Measurements from ENCODE around the gene PRSS21. TPM values are rescaled to one million over a fixed set of nuclear protein-coding genes. Genes with fewer than 3 reads are reported as not detected.

Gene PRSS21
- total and polyA plus RNA-seq, 10 of the 15 experiments (the other 5 are each of a cell fraction or from before 2014, with no cell fraction given): 5.3 to 73.4 (median 40.1) TPM; not detected in 1

DNA sequence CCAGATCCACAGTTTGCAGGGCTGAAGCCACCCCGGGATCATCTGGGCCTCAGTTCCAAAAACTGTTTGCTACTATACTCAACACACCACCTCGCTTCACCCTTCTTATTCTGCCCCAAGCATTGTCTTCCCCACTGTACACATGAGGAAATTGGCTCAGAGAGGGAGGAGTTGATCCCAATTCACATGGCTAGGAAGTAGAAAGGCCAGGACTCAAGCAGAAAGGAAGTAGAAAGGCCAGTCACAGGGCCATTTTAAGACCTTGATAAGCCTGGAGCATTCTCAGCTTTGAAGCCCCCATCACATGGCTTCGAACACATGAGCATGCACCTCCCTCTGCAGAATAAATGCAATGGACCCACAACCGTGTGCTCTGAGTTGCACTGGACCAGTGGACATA is 48.6 kb downstream of the PRSS21 start:
- ATAC-seq (no peak), DNase-seq (ENCODE audit: low read depth, low spot score) (no peak), FAIRE-seq (no peak)
- H3K27me3 ChIP-seq (replicated peaks in 1 of 2; ENCODE audit: control insufficient read depth in 2 of 2, insufficient read depth in 2 of 2, low read length in 1 of 2): no peaks in the 10 kb centered on the region; a peak in 1 of 4 replicates
- CTCF ChIA-PET: interaction anchor here (1.5 kb wide), 1 partner anchor 26 kb away, joined by 3 read pairs; no protein-coding TSS in a partner anchor
- H3K27ac ChIP-seq (ENCODE audit: control insufficient read depth, insufficient read depth): no peak overlapping the region
- H3K79me2 ChIP-seq (ENCODE audit: control insufficient read depth, insufficient read depth, low read length): no peaks in the 10 kb centered on the region
- peaks cover 4% of the 10 kb centered on the region for H3K4me1 ChIP-seq (ENCODE audit: control insufficient read depth, insufficient read depth, low read length)
- H3K4me2 ChIP-seq (ENCODE audit: control insufficient read depth, insufficient read depth): no peak overlapping the region
- H3K36me3 ChIP-seq (ENCODE audit: control insufficient read depth in 2 of 2, insufficient read depth in 2 of 2, low read length in 1 of 2): no peaks in the 10 kb centered on the region
- POLR2A ChIA-PET: interaction anchor here (0.9 kb wide), 1 partner anchor 17 kb away, joined by 3 read pairs; the partner anchor contains the start of gene FLYWCH2
- no peak overlapping the region for H2AFZ ChIP-seq (ENCODE audit: control insufficient read depth, low read depth, low read length)
- intact Hi-C loops (cut with micrococcal nuclease; ENCODE audit: unreplicated experiment): loop anchor here (10.0 kb wide), 1 partner anchor 141 kb away; the partner anchor contains the start of gene PRSS27
- H3K9ac ChIP-seq (ENCODE audit: control insufficient read depth, insufficient read depth, low read length): no peak overlapping the region
- no peak overlapping the region for H3K4me3 ChIP-seq
- RAD21 ChIA-PET (ENCODE audit: unreplicated experiment): no interaction called here
- SMC1A ChIA-PET (ENCODE audit: uncharacterized antibody, unreplicated experiment): interaction anchor here (1.0 kb wide), 1 partner anchor 9 kb away, joined by 3 read pairs; no protein-coding TSS in a partner anchor
- BruUV-seq (replicated peaks): no TSS peak
- no peaks in the 10 kb centered on the region for H3K9me3 ChIP-seq (replicated peaks; ENCODE audit: control insufficient read depth, insufficient read depth, low read length)
- in situ Hi-C loops (cut with MboI): no loop called here
- TF ChIP-seq BCL11A (IDR thresholded peaks at IDR 0.05; ENCODE audit: low read depth, low read length) (no peak), TCF3 (IDR thresholded peaks at IDR 0.05; ENCODE audit: borderline replicate concordance, insufficient read depth, low read depth, low read length) (no peak), NRF1 (conservative IDR thresholded peaks at IDR 0.05; ENCODE audit: low read depth, low read length) (no peak), CREM (IDR thresholded peaks at IDR 0.05; ENCODE audit: low read depth) (no peak), ATF7 (IDR thresholded peaks at IDR 0.05; ENCODE audit: low read depth) (no peak), MTA2 (IDR thresholded peaks at IDR 0.05; ENCODE audit: low read depth) (no peak), HCFC1 (IDR thresholded peaks at IDR 0.05; ENCODE audit: low read length) (no peak)
- TF ChIP-seq, protein P1, sequence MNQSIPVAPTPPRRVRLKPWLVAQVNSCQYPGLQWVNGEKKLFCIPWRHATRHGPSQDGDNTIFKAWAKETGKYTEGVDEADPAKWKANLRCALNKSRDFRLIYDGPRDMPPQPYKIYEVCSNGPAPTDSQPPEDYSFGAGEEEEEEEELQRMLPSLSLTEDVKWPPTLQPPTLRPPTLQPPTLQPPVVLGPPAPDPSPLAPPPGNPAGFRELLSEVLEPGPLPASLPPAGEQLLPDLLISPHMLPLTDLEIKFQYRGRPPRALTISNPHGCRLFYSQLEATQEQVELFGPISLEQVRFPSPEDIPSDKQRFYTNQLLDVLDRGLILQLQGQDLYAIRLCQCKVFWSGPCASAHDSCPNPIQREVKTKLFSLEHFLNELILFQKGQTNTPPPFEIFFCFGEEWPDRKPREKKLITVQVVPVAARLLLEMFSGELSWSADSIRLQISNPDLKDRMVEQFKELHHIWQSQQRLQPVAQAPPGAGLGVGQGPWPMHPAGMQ (IDR thresholded peaks at IDR 0.05; ENCODE audit: borderline replicate concordance): no peak
- H4K20me1 ChIP-seq (ENCODE audit: control insufficient read depth, insufficient read depth): no peaks in the 10 kb centered on the region
- 23% methylated on average over 4 of the region's 4 CpGs for WGBS (ENCODE audit: insufficient coverage, insufficient replicate concordance, low lambda C conversion rate, missing lambda C conversion rate)

Measured in GM12878 (cell line).